Fibroblast of lung (primary cell): ENCODE measurements around the gene CORO7.

Experiments
- CTCF ChIP-seq, 2 donors: IDR thresholded peaks in 1 of 2; conservative IDR thresholded peaks in 1 of 2; 1 replicate in 1 of 2; 2 replicates in 1 of 2; pipeline ENCODE4 v1.5.1; 2011 to 2012; ENCODE audit warnings: low read length in 2 of 2, control low read depth in 1 of 2, inconsistent platforms in 1 of 2, low read depth in 1 of 2, mild to moderate bottlenecking in 1 of 2
- EZH2 ChIP-seq: IDR thresholded peaks from 2 replicates; pipeline ENCODE4 v1.5.1; 2012; ENCODE audit warnings: low read length, control low read depth, mild to moderate bottlenecking; ENCODE audit errors: missing control alignments

- TF ChIP-seq CTCF (conservative IDR thresholded peaks at IDR 0.05 in 1 of 2, IDR thresholded peaks at IDR 0.05 in 1 of 2; ENCODE audit: low read depth in 1 of 2, low read length in 2 of 2), result no peak
- no peak for TF ChIP-seq EZH2
Observed at GRCh38 chr16:4420505-4421105, 4.2 kb upstream of the CORO7 start.
